GM19397 (cell line): Measurements from ENCODE around the gene SMARCA4.

ENCODE experiments used
- ATAC-seq: cut with Tn5 transposase; IDR thresholded peaks from one replicate; pipeline ENCODE4 v1.9.1; 2021; ENCODE audit warnings: mild to moderate bottlenecking, moderate library complexity; ENCODE audit not compliant: unreplicated experiment

SMARCA4 gene

GRCh38 chr19:11007385-11007784, 46.6 kb downstream of the SMARCA4 start:
- ATAC-seq, result no peak

GRCh38 chr19:11007962-11008532, 47.2 kb downstream of the SMARCA4 start:
- ATAC-seq, result no peak

- no peak for ATAC-seq
These were observed 49.2 kb downstream of the SMARCA4 start for GRCh38 chr19:11010041-11010440.

GRCh38 chr19:11012507-11012906, 51.7 kb downstream of the SMARCA4 start:
- no peak for ATAC-seq

GRCh38 chr19:11013771-11014170, 52.9 kb downstream of the SMARCA4 start:
- no peak for ATAC-seq

GRCh38 chr19:11014403-11014911, 53.6 kb downstream of the SMARCA4 start:
- no peak for ATAC-seq

- ATAC-seq, result no peak
These were observed 55.8 kb downstream of the SMARCA4 start for GRCh38 chr19:11016631-11017030.

- no peak for ATAC-seq
These were observed 56.6 kb downstream of the SMARCA4 start for GRCh38 chr19:11017275-11018035.

GRCh38 chr19:11018179-11018578, 57.3 kb downstream of the SMARCA4 start:
- no peak for ATAC-seq

- no peak for ATAC-seq
These were observed 57.9 kb downstream of the SMARCA4 start for GRCh38 chr19:11018763-11019162.

GRCh38 chr19:11019262-11019661, 58.4 kb downstream of the SMARCA4 start:
- no peak for ATAC-seq

- ATAC-seq, result no peak
These were observed 59.0 kb downstream of the SMARCA4 start for GRCh38 chr19:11019824-11020223.

- ATAC-seq, result no peak
These were observed 59.6 kb downstream of the SMARCA4 start for GRCh38 chr19:11020423-11020822.

GRCh38 chr19:11020982-11021759, 60.3 kb downstream of the SMARCA4 start:
- ATAC-seq, result no peak

GRCh38 chr19:11021760-11022144, 60.9 kb downstream of the SMARCA4 start:
- no peak for ATAC-seq

- ATAC-seq, result no peak
These were observed 62.2 kb downstream of the SMARCA4 start for GRCh38 chr19:11023016-11023415.

GRCh38 chr19:11023710-11024109, 62.9 kb downstream of the SMARCA4 start:
- no peak for ATAC-seq

- no peak for ATAC-seq
These were observed 63.4 kb downstream of the SMARCA4 start for GRCh38 chr19:11024259-11024658.

GRCh38 chr19:11025006-11025405, 64.2 kb downstream of the SMARCA4 start:
- no peak for ATAC-seq

GRCh38 chr19:11025445-11025844, 64.6 kb downstream of the SMARCA4 start:
- ATAC-seq, result no peak

- ATAC-seq, result no peak
These were observed 65.2 kb downstream of the SMARCA4 start for GRCh38 chr19:11025997-11026396.

- no peak for ATAC-seq
These were observed 66.6 kb downstream of the SMARCA4 start for GRCh38 chr19:11027381-11027780.
